ENCODE measurements around the gene RRP36. TPM values are rescaled to one million over a fixed set of nuclear protein-coding genes. Genes with fewer than 3 reads are reported as not detected.
"Not testable (repeated sequence)": the region's sequence is repeated elsewhere in the genome, so short reads cannot be mapped to it uniquely, and the experiment has no call there.

The RRP36 gene
- total RNA-seq, 1 donor from 2014 or later = 24.8 TPM

GRCh38 chr6:43040542-43041257, 19.3 kb downstream of the RRP36 start:
- H3K27ac ChIP-seq (replicated peaks) = no peak overlapping the region
- H3K4me1 ChIP-seq = peaks cover 20% of the 10 kb centered on the region
- H3K9me3 ChIP-seq (replicated peaks) = no peaks in the 10 kb centered on the region
- H3K4me3 ChIP-seq = no peak overlapping the region
- no peaks in the 10 kb centered on the region for H3K27me3 ChIP-seq (ENCODE audit: low read depth)
- DNase-seq = no peak
- intact Hi-C loops (cut with micrococcal nuclease) = no loop called here
- H3K36me3 ChIP-seq = peaks cover 59% of the 10 kb centered on the region
- TF ChIP-seq CTCF (IDR thresholded peaks at IDR 0.05; ENCODE audit: borderline replicate concordance) = no peak

- H3K36me3 ChIP-seq = peaks cover 65% of the 10 kb centered on the region
- DNase-seq; H3K4me3 ChIP-seq; intact Hi-C loops (cut with micrococcal nuclease); H3K27me3 ChIP-seq (ENCODE audit: low read depth); H3K9me3 ChIP-seq (replicated peaks); H3K27ac ChIP-seq (replicated peaks): not testable (repeated sequence)
- peaks cover 15% of the 10 kb centered on the region for H3K4me1 ChIP-seq
These were observed 20.1 kb downstream of the RRP36 start for GRCh38 chr6:43041475-43041874.

DNA sequence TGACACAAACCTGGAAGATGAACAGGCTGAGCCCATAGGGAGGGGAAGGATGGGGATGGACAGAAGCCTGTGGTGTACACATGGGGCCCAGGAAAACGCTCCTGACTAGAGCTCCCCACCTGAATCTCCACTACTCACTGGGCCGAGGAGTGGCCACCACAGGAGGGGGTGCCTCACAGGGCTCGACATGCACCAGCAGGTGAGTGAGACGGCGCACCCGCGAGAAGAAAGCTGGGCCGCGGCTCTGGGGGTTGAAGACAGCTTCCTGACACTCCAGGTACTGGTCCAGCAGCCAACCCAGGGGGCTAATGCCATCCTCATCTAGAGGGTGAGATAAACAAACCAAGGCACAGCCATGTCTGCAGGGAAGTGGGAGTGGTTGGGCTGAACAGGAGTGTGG, 21.9 kb downstream of the RRP36 start:
- no peaks in the 10 kb centered on the region for H3K9me3 ChIP-seq (replicated peaks)
- no peak overlapping the region for H3K4me3 ChIP-seq
- no peak for DNase-seq
- intact Hi-C loops (cut with micrococcal nuclease) = no loop called here
- H3K4me1 ChIP-seq = no peaks in the 10 kb centered on the region
- no peak overlapping the region for H3K27ac ChIP-seq (replicated peaks)
- no peaks in the 10 kb centered on the region for H3K27me3 ChIP-seq (ENCODE audit: low read depth)
- peaks cover 72% of the 10 kb centered on the region for H3K36me3 ChIP-seq
- no peak for TF ChIP-seq CTCF (IDR thresholded peaks at IDR 0.05; ENCODE audit: borderline replicate concordance)

GRCh38 chr6:43045371-43045930, 24.0 kb downstream of the RRP36 start:
- no peak for DNase-seq
- H3K9me3 ChIP-seq (replicated peaks) = no peaks in the 10 kb centered on the region
- no peaks in the 10 kb centered on the region for H3K27me3 ChIP-seq (ENCODE audit: low read depth)
- intact Hi-C loops (cut with micrococcal nuclease) = no loop called here
- H3K36me3 ChIP-seq = peaks cover 74% of the 10 kb centered on the region
- TF ChIP-seq CTCF (IDR thresholded peaks at IDR 0.05; ENCODE audit: borderline replicate concordance) = no peak
- no peaks in the 10 kb centered on the region for H3K4me1 ChIP-seq
- no peak overlapping the region for H3K4me3 ChIP-seq
- no peak overlapping the region for H3K27ac ChIP-seq (replicated peaks)

- Histone ChIP-seq H3K27me3 (ENCODE audit: low read depth) (no peaks in the 10 kb centered on the region), H3K36me3 (peaks cover 60% of the 10 kb centered on the region), H3K9me3 (replicated peaks) (no peaks in the 10 kb centered on the region), H3K4me3 (no peak overlapping the region), H3K4me1 (peaks cover 3% of the 10 kb centered on the region), H3K27ac (replicated peaks) (no peak overlapping the region)
- no peak for TF ChIP-seq CTCF (IDR thresholded peaks at IDR 0.05; ENCODE audit: borderline replicate concordance)
- no peak for DNase-seq
- intact Hi-C loops (cut with micrococcal nuclease) = no loop called here
These were observed 26.6 kb downstream of the RRP36 start for GRCh38 chr6:43047998-43048397.

DNA sequence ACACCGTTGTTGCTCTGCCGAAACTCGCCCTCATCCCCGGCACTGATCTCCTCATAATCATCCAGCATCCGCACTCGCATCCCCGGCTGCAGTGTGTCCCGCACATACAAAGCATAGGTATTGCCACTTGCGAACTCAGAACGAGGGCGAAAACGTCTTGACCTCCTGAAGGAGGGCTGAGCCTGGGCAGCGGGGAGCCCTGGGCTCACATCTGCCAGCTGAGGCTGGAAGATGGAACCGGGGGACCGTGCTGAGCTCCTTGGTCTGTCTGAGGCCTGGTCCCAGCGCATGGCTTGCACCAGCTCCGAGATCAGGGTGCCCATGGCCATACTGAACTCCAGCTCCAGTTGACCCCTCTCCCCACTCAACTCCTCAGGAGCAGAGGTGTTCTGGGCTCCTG, 29.6 kb downstream of the RRP36 start:
- TF ChIP-seq CTCF (IDR thresholded peaks at IDR 0.05; ENCODE audit: borderline replicate concordance) = no peak
- H3K4me3 ChIP-seq = no peak overlapping the region
- intact Hi-C loops (cut with micrococcal nuclease) = no loop called here

More for the DNA sequence above, 29.6 kb downstream of the RRP36 start:
- Histone ChIP-seq H3K9me3 (replicated peaks) (no peaks in the 10 kb centered on the region), H3K36me3 (peaks cover 53% of the 10 kb centered on the region), H3K4me1 (peaks cover 19% of the 10 kb centered on the region), H3K27me3 (ENCODE audit: low read depth) (no peaks in the 10 kb centered on the region), H3K27ac (replicated peaks) (no peak overlapping the region)
- no peak for DNase-seq

Measured in left ventricle myocardium inferior (tissue), 1 donor.